Keratinocyte (primary cell): ENCODE data around the gene UBE2B. TPM values are rescaled to one million over a fixed set of nuclear protein-coding genes. Genes with fewer than 3 reads are reported as not detected.
A peak's percentile ranks its signal among the peaks of the same experiment; 100 is the strongest.
"Not testable (repeated sequence)": the region's sequence is repeated elsewhere in the genome, so short reads cannot be mapped to it uniquely, and the experiment has no call there.

ENCODE experiments used
- DNase-seq: peaks from one replicate; pipeline ENCODE4 v3.0.0-alpha.2; 2011; ENCODE audit warnings: low read depth, missing footprints, low spot score
- FAIRE-seq: peaks from 2 replicates; lab custom pipeline; 2011; peaks lifted over from hg19 to GRCh38; lab: Jason Lieb, UNC
- H2AFZ ChIP-seq: 2 replicates; pipeline ENCODE4 v1.6.0; 2012; ENCODE audit warnings: low read length, control low read depth, inconsistent platforms; ENCODE audit not compliant: control insufficient read depth
- H3K27ac ChIP-seq: 2 replicates; pipeline ENCODE4 v1.5.1; 2011; ENCODE audit warnings: low read length; ENCODE audit not compliant: control insufficient read depth, insufficient read depth
- H3K27me3 ChIP-seq: 3 replicates; pipeline ENCODE4 v1.6.0; 2011; ENCODE audit warnings: low read length; ENCODE audit not compliant: control insufficient read depth, insufficient read depth; ENCODE audit errors: extremely low read depth
- H3K36me3 ChIP-seq, 2 experiments: 2 replicates in 1 of 2; 3 replicates in 1 of 2; pipeline ENCODE4 v1.5.1; 2011; ENCODE audit warnings: low read length in 2 of 2, mild to moderate bottlenecking in 1 of 2; ENCODE audit not compliant: control insufficient read depth in 2 of 2, insufficient read depth in 2 of 2; ENCODE audit errors: extremely low read depth in 1 of 2
- H3K4me1 ChIP-seq: 3 replicates; pipeline ENCODE4 v1.5.1; 2011; ENCODE audit warnings: low read length; ENCODE audit not compliant: control insufficient read depth, insufficient read depth; ENCODE audit errors: extremely low read depth
- H3K4me2 ChIP-seq: 3 replicates; pipeline ENCODE4 v1.6.0; 2011; ENCODE audit warnings: low read depth, low read length; ENCODE audit not compliant: control insufficient read depth, insufficient read depth; ENCODE audit errors: extremely low read depth
- H3K4me3 ChIP-seq, 3 experiments: fragments of 200-600 bp in 1 of 3; sonication (generic) in 1 of 3; 2 replicates in 2 of 3; 3 replicates in 1 of 3; pipeline ENCODE4 v1.5.1; 2011 to 2016; ENCODE audit warnings: low read length in 3 of 3, mild to moderate bottlenecking in 3 of 3, control low read depth in 2 of 3, inconsistent platforms in 1 of 3, low read depth in 1 of 3, mixed read lengths in 1 of 3, mixed run types in 1 of 3, moderate library complexity in 1 of 3; ENCODE audit not compliant: control insufficient read depth in 2 of 3, insufficient read depth in 2 of 3; ENCODE audit errors: extremely low read depth in 1 of 3
- H3K79me2 ChIP-seq: 2 replicates; pipeline ENCODE4 v1.6.0; 2012; ENCODE audit warnings: low read length; ENCODE audit not compliant: control insufficient read depth, insufficient read depth
- H3K9ac ChIP-seq: 3 replicates; pipeline ENCODE4 v1.6.0; 2011; ENCODE audit warnings: low read length; ENCODE audit not compliant: control insufficient read depth, insufficient read depth; ENCODE audit errors: extremely low read depth
- H3K9me1 ChIP-seq: 3 replicates; pipeline ENCODE4 v1.6.0; 2011; ENCODE audit warnings: low read length; ENCODE audit not compliant: control insufficient read depth, insufficient read depth; ENCODE audit errors: extremely low read depth
- H3K9me3 ChIP-seq: 2 replicates; pipeline ENCODE4 v1.5.1; 2012; ENCODE audit warnings: low read depth, low read length; ENCODE audit not compliant: control insufficient read depth
- H4K20me1 ChIP-seq: 3 replicates; pipeline ENCODE4 v1.6.0; 2011; ENCODE audit warnings: low read length; ENCODE audit not compliant: control insufficient read depth, insufficient read depth; ENCODE audit errors: extremely low read depth
- CTCF ChIP-seq, 3 experiments: IDR thresholded peaks in 1 of 3; conservative IDR thresholded peaks in 1 of 3; optimal IDR thresholded peaks in 1 of 3; 2 replicates in 2 of 3; 3 replicates in 1 of 3; pipeline versions ENCODE3 to v1.5.1; 2011; ENCODE audit warnings: low read length in 3 of 3, mild to moderate bottlenecking in 3 of 3, moderate library complexity in 2 of 3, control low read depth in 1 of 3, inconsistent platforms in 1 of 3; ENCODE audit not compliant: insufficient read depth in 2 of 3; ENCODE audit errors: extremely low read depth in 1 of 3
- EZH2 ChIP-seq: IDR thresholded peaks from one replicate; pipeline ENCODE4 v1.6.1; 2012; ENCODE audit warnings: inconsistent platforms, mild to moderate bottlenecking, low read length, moderate library complexity
- dilution Hi-C: fragments of 300-500 bp; cut with MboI; formaldehyde crosslinking; loops from one replicate; pipeline ENCODE4 v1.7.0; 2020; ENCODE audit warnings: low sequenced_read_pairs; ENCODE audit not compliant: extremely low pct_ligation_motif_present
- polyA plus RNA-seq, 5 experiments: library from polyadenylated mRNA; depleted of rRNA in 3 of 5; stranded (reverse) in 3 of 5; stranded (forward) in 1 of 5; unstranded in 1 of 5; fragments of >200 nt; gene quantifications; 1 replicate in 1 of 5; 2 replicates in 3 of 5; 3 replicates in 1 of 5; pipeline versions ENCODE4 v1.2.1 to v1.2.3, GENCODE V29; 2011 to 2012; ENCODE audit warnings: missing spikeins in 2 of 5, low read depth in 1 of 5, low replicate concordance in 1 of 5

Gene UBE2B
- polyA plus RNA-seq, 1 donor (not counting 4 experiments of a cell fraction or from before 2014, with no cell fraction given): 73.5 TPM

GRCh38 chr5:134370311-134370870 lies 978 bp upstream of the UBE2B start:
- DNase-seq (no peak), FAIRE-seq (no peak)
- Histone ChIP-seq H3K9ac (peak overlapping the region; percentile 99), H3K4me2 (peak overlapping the region; percentile 100), H3K36me3 (peaks cover 0 to 6% of the 10 kb centered on the region in 2 experiments), H3K9me1 (no peaks in the 10 kb centered on the region), H3K27me3 (no peaks in the 10 kb centered on the region), H2AFZ (peak overlapping the region; percentile 88), H3K79me2 (peaks cover 52% of the 10 kb centered on the region), H3K4me1 (peaks cover 18% of the 10 kb centered on the region), H3K4me3 (peak overlapping the region; percentile 64 to 99 (median 83)), H3K9me3 (no peaks in the 10 kb centered on the region), H3K27ac (peak overlapping the region; percentile 96), H4K20me1 (no peaks in the 10 kb centered on the region)
- dilution Hi-C loops: no loop called here
- no peak for TF ChIP-seq EZH2
- TF ChIP-seq CTCF (optimal IDR thresholded peaks at IDR 0.05 in 1 of 3, IDR thresholded peaks at IDR 0.05 in 1 of 3, conservative IDR thresholded peaks at IDR 0.05 in 1 of 3; ENCODE audit: extremely low read depth in 1 of 3, insufficient read depth in 2 of 3, low read length in 3 of 3): no peak

DNA sequence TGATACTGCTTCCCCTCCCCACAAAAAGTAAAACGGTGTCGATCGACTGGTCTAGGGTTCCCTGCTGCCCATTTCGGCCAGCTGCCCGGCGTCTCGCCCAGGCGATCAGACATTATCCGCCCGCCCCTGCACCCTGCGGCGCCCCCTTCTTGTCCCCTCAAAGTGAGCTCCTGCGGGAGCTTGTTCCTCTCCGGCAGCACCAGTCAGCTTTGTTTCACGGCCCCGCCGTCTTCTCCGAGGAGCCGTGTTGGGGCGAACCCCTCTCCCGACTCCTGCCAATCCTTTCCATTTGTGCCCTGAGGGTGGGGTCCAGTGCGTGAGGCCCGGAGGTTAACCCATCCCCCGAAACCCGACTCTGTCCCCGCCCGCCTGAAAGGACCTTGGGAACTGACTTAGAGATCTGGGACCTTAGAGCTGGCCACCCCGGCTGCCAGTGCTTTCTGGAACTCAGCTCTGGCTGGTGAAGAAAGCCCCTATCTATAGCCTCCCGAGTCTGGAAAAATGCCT lies 518 bp downstream of the UBE2B start:
- TF ChIP-seq CTCF (optimal IDR thresholded peaks at IDR 0.05 in 1 of 3, IDR thresholded peaks at IDR 0.05 in 1 of 3, conservative IDR thresholded peaks at IDR 0.05 in 1 of 3; ENCODE audit: extremely low read depth in 1 of 3, insufficient read depth in 2 of 3, low read length in 3 of 3): no peak
- no peak for TF ChIP-seq EZH2
- no peak for DNase-seq
- Histone ChIP-seq H3K4me2 (peak overlapping the region; percentile 98), H3K36me3 (peaks cover 2 to 7% of the 10 kb centered on the region in 2 experiments), H2AFZ (peak overlapping the region; percentile 70), H3K27ac (peak overlapping the region; percentile 96), H3K79me2 (peaks cover 47% of the 10 kb centered on the region), H3K4me3 (peak overlapping the region; percentile 93 to 99 (median 93)), H3K9ac (peak overlapping the region; percentile 99), H3K27me3 (no peaks in the 10 kb centered on the region), H4K20me1 (no peaks in the 10 kb centered on the region), H3K4me1 (peaks cover 15% of the 10 kb centered on the region), H3K9me3 (no peaks in the 10 kb centered on the region), H3K9me1 (no peaks in the 10 kb centered on the region)
- FAIRE-seq: no peak
- dilution Hi-C loops: no loop called here

- peaks cover 62% of the 10 kb centered on the region for H3K79me2 ChIP-seq
- H3K9me3 ChIP-seq, dilution Hi-C loops, H3K9me1 ChIP-seq, H3K27ac ChIP-seq, FAIRE-seq, H3K4me3 ChIP-seq, H3K4me2 ChIP-seq, H3K27me3 ChIP-seq, H4K20me1 ChIP-seq, DNase-seq, H2AFZ ChIP-seq, H3K9ac ChIP-seq: not testable (repeated sequence)
- peaks cover 4 to 11% of the 10 kb centered on the region in 2 experiments for H3K36me3 ChIP-seq
- peaks cover 15% of the 10 kb centered on the region for H3K4me1 ChIP-seq
These were observed 2.3 kb downstream of the UBE2B start for GRCh38 chr5:134373633-134374032.
